H9 (cell line): ENCODE data around the gene DDX4. TPM values are rescaled to one million over a fixed set of nuclear protein-coding genes. Genes with fewer than 3 reads are reported as not detected.

Source experiments
- DNase-seq: peaks from one replicate; pipeline ENCODE4 v3.0.0-alpha.2; 2017
- H2AFZ ChIP-seq: one replicate; pipeline ENCODE4 v1.6.1; 2013; ENCODE audit warnings: mild to moderate bottlenecking, low read length, control low read depth, moderate library complexity
- H2AK5ac ChIP-seq: 2 replicates; pipeline ENCODE4 v1.6.1; 2013; ENCODE audit warnings: low read length, control low read depth, mixed read lengths; ENCODE audit not compliant: insufficient read length
- H2BK120ac ChIP-seq: one replicate; pipeline ENCODE4 v1.6.1; 2013; ENCODE audit warnings: low read depth, mild to moderate bottlenecking, low read length, control low read depth, inconsistent platforms; ENCODE audit not compliant: poor library complexity, severe bottlenecking
- H2BK12ac ChIP-seq: 2 replicates; pipeline ENCODE4 v1.6.1; 2013; ENCODE audit warnings: low read length, control low read depth, mixed read lengths, low read depth; ENCODE audit not compliant: insufficient read length
- H2BK15ac ChIP-seq: 2 replicates; pipeline ENCODE4 v1.6.1; 2013; ENCODE audit warnings: low read depth, low read length, control low read depth
- H2BK20ac ChIP-seq: one replicate; pipeline ENCODE4 v1.6.1; 2013; ENCODE audit warnings: low read depth, mild to moderate bottlenecking, low read length, control low read depth, inconsistent platforms; ENCODE audit not compliant: poor library complexity, severe bottlenecking
- H2BK5ac ChIP-seq: 2 replicates; pipeline ENCODE4 v1.6.1; 2013; ENCODE audit warnings: low read length, control low read depth, mixed read lengths; ENCODE audit not compliant: insufficient read length
- H3K14ac ChIP-seq: 2 replicates; pipeline ENCODE4 v1.6.1; 2013; ENCODE audit warnings: low read length, control low read depth; ENCODE audit not compliant: insufficient read depth
- H3K18ac ChIP-seq: 2 replicates; pipeline ENCODE4 v1.6.1; 2013; ENCODE audit warnings: low read depth, mild to moderate bottlenecking, mixed read lengths, low read length, control low read depth; ENCODE audit not compliant: insufficient read length
- H3K23ac ChIP-seq: 2 replicates; pipeline ENCODE4 v1.6.1; 2013; ENCODE audit warnings: low read length, control low read depth, mixed read lengths, low read depth; ENCODE audit not compliant: insufficient read length
- H3K23me2 ChIP-seq: 2 replicates; pipeline ENCODE4 v1.6.1; 2013; ENCODE audit warnings: low read depth, mild to moderate bottlenecking, mixed read lengths, low read length, control low read depth; ENCODE audit not compliant: insufficient read length, poor library complexity, severe bottlenecking
- H3K27ac ChIP-seq: 2 replicates; pipeline ENCODE4 v1.5.1; 2013; ENCODE audit warnings: low read length, control low read depth, mixed read lengths, low read depth; ENCODE audit not compliant: insufficient read length
- H3K27me3 ChIP-seq: 2 replicates; pipeline ENCODE4 v1.6.1; 2013; ENCODE audit warnings: low read length, control low read depth, inconsistent platforms; ENCODE audit not compliant: insufficient read depth
- H3K4ac ChIP-seq: 2 replicates; pipeline ENCODE4 v1.6.1; 2013; ENCODE audit warnings: low read depth, mild to moderate bottlenecking, control low read depth, inconsistent platforms, low read length, moderate library complexity
- H3K4me1 ChIP-seq: 2 replicates; pipeline ENCODE4 v1.6.1; 2013; ENCODE audit warnings: low read length, control low read depth, inconsistent platforms; ENCODE audit not compliant: insufficient read depth
- H3K4me2 ChIP-seq: 2 replicates; pipeline ENCODE4 v1.6.1; 2013; ENCODE audit warnings: low read length, control low read depth, mixed read lengths; ENCODE audit not compliant: insufficient read length, insufficient read depth
- H3K56ac ChIP-seq: 2 replicates; pipeline ENCODE4 v1.6.1; 2013; ENCODE audit warnings: low read depth, mild to moderate bottlenecking, mixed read lengths, low read length, control low read depth; ENCODE audit not compliant: insufficient read length
- H3K79me1 ChIP-seq: 2 replicates; pipeline ENCODE4 v1.6.1; 2013; ENCODE audit warnings: low read depth, mild to moderate bottlenecking, moderate library complexity, low read length, control low read depth, inconsistent platforms; ENCODE audit not compliant: insufficient read depth, poor library complexity, severe bottlenecking
- H3K79me2 ChIP-seq: 2 replicates; pipeline ENCODE4 v1.6.1; 2013; ENCODE audit warnings: low read length, control low read depth, inconsistent platforms; ENCODE audit not compliant: insufficient read depth
- H3K9ac ChIP-seq: 2 replicates; pipeline ENCODE4 v1.6.1; 2013; ENCODE audit warnings: low read length, control low read depth, mixed read lengths; ENCODE audit not compliant: insufficient read length; ENCODE audit errors: extremely low read depth
- H3K9me3 ChIP-seq: one replicate; pipeline ENCODE4 v1.6.1; 2013; ENCODE audit warnings: low read depth, low read length, inconsistent platforms; ENCODE audit not compliant: control insufficient read depth
- H3T11ph ChIP-seq: one replicate; pipeline ENCODE4 v1.6.1; 2013; ENCODE audit warnings: mild to moderate bottlenecking, low read length, control low read depth, inconsistent platforms
- H4K20me1 ChIP-seq: one replicate; pipeline ENCODE4 v1.6.1; 2013; ENCODE audit not compliant: control insufficient read depth, insufficient read length, insufficient read depth
- H4K5ac ChIP-seq: 2 replicates; pipeline ENCODE4 v1.6.1; 2013; ENCODE audit warnings: low read depth, mild to moderate bottlenecking, mixed read lengths, low read length, control low read depth; ENCODE audit not compliant: insufficient read length
- H4K8ac ChIP-seq: replicated peaks from 2 replicates; pipeline ENCODE4 v1.6.1; 2013; ENCODE audit warnings: low read length, control low read depth, mixed read lengths, low read depth; ENCODE audit not compliant: insufficient read length
- H4K91ac ChIP-seq: 2 replicates; pipeline ENCODE4 v1.6.1; 2013; ENCODE audit warnings: low read depth, mild to moderate bottlenecking, moderate library complexity, mixed read lengths, low read length, control low read depth; ENCODE audit not compliant: insufficient read length
- H3K27ac Mint-ChIP-seq, 3 experiments: 2 replicates in 2 of 3; 3 replicates in 1 of 3; pipeline ENCODE4 v1.8.0; 2020 to 2021; ENCODE audit warnings: mixed read lengths in 3 of 3, mild to moderate bottlenecking in 1 of 3, moderate library complexity in 1 of 3
- H3K27me3 Mint-ChIP-seq: 2 replicates; pipeline ENCODE4 v1.8.0; 2021; ENCODE audit warnings: low read depth, mild to moderate bottlenecking, moderate library complexity, mixed read lengths
- H3K36me3 Mint-ChIP-seq, 3 experiments: 2 replicates in 2 of 3; 3 replicates in 1 of 3; pipeline ENCODE4 v1.8.0; 2020 to 2021; ENCODE audit warnings: low read depth in 3 of 3, mixed read lengths in 3 of 3; ENCODE audit not compliant: insufficient read depth in 1 of 3
- H3K4me1 Mint-ChIP-seq, 2 experiments: 2 replicates each; pipeline ENCODE4 v1.8.0; 2020; ENCODE audit warnings: mixed read lengths in 2 of 2
- H3K4me3 Mint-ChIP-seq, 2 experiments: 2 replicates in 1 of 2; 3 replicates in 1 of 2; pipeline ENCODE4 v1.8.0; 2020 to 2021; ENCODE audit warnings: mild to moderate bottlenecking in 2 of 2, mixed read lengths in 2 of 2, moderate library complexity in 1 of 2
- H3K9me3 Mint-ChIP-seq, 2 experiments: 2 replicates in 1 of 2; 3 replicates in 1 of 2; pipeline ENCODE4 v1.8.0; 2020; ENCODE audit warnings: mild to moderate bottlenecking in 2 of 2, mixed read lengths in 2 of 2, moderate library complexity in 1 of 2
- WGBS: extraction: QIAGEN DNeasy Blood & Tissue Kit; methylation state at CpG from one replicate; pipeline ENCODE4 v1.1.7; 2013; ENCODE audit warnings: missing lambda C conversion rate, low lambda C conversion rate, mixed read lengths; ENCODE audit not compliant: insufficient read length; ENCODE audit errors: extremely low coverage; 5-methylcytosine and 5-hydroxymethylcytosine counted together
- total RNA-seq: library from RNA; stranded (reverse); gene quantifications from 2 replicates; pipeline ENCODE4 v1.2.1, GENCODE V29; 2021
- TF ChIP-seq, protein P1 (sequence below): fragments of 200-600 bp; sonication (generic); conservative IDR thresholded peaks from 3 replicates; pipeline ENCODE4 v1.8.0; 2021; ENCODE audit warnings: antibody characterized with exemption, mild to moderate bottlenecking

DDX4 gene
- total RNA-seq, 1 experiment from 2014 or later, result not detected

DNA sequence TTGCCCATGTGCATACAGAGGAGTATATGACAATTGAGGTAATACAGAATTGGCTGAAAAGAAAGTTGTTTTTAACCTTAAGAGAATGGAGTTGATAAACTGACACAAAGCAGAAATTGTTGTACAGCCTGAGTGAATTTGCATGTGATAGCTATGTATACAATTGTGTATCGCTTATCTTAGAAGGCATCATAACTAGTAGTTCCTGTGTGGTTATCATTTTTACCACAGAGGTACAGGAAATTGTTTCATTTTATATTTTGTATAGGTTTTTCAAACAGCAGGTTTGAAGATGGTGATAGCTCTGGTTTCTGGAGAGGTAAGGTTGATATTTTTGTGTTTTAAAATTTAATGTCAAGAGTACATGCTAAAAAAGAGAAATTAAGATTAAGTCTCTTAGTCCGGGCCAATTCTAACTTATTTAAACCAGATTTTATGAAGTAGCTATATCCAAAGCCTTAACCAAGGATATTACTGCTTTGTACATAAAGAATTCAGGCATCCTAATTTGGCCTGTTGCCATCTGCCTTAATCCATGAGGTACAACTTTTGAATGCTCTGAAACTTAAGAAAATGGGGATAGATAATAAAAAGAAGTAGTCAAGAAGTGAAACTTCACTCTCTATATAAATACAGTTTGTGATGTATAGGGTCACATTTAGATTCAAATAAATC is 26.0 kb downstream of the DDX4 start:
- TF ChIP-seq, protein P1, sequence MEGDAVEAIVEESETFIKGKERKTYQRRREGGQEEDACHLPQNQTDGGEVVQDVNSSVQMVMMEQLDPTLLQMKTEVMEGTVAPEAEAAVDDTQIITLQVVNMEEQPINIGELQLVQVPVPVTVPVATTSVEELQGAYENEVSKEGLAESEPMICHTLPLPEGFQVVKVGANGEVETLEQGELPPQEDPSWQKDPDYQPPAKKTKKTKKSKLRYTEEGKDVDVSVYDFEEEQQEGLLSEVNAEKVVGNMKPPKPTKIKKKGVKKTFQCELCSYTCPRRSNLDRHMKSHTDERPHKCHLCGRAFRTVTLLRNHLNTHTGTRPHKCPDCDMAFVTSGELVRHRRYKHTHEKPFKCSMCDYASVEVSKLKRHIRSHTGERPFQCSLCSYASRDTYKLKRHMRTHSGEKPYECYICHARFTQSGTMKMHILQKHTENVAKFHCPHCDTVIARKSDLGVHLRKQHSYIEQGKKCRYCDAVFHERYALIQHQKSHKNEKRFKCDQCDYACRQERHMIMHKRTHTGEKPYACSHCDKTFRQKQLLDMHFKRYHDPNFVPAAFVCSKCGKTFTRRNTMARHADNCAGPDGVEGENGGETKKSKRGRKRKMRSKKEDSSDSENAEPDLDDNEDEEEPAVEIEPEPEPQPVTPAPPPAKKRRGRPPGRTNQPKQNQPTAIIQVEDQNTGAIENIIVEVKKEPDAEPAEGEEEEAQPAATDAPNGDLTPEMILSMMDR, result no peak
- H3K18ac ChIP-seq, result no peak overlapping the region
- no peak overlapping the region for H4K91ac ChIP-seq
- no peak overlapping the region for H2AFZ ChIP-seq
- no peaks in the 10 kb centered on the region for H3K4me1 ChIP-seq
- H2BK5ac ChIP-seq, result no peak overlapping the region
- H3K23me2 ChIP-seq, result no peaks in the 10 kb centered on the region
- H2AK5ac ChIP-seq, result no peak overlapping the region
- H3K56ac ChIP-seq, result no peak overlapping the region
- Mint-ChIP-seq H3K4me3 (no peak overlapping the region), H3K4me1 (peaks cover 0 to 4% of the 10 kb centered on the region in 2 experiments; a peak in 1 of 4 replicates), H3K9me3 (no peaks in the 10 kb centered on the region; a peak in 1 of 5 replicates), H3K27me3 (no peaks in the 10 kb centered on the region), H3K27ac (no peak overlapping the region), H3K36me3 (no peaks in the 10 kb centered on the region)
- no peak overlapping the region for H4K5ac ChIP-seq
- H3K79me1 ChIP-seq, result no peaks in the 10 kb centered on the region
- no peak overlapping the region for H3K9ac ChIP-seq
- no peak overlapping the region for H4K8ac ChIP-seq
- H3K4me2 ChIP-seq, result no peak overlapping the region
- no peaks in the 10 kb centered on the region for H3K27me3 ChIP-seq
- H3K79me2 ChIP-seq, result no peaks in the 10 kb centered on the region
- H3T11ph ChIP-seq, result no peak overlapping the region
- H2BK120ac ChIP-seq, result no peak overlapping the region
- H3K27ac ChIP-seq, result no peak overlapping the region
- no peak overlapping the region for H2BK12ac ChIP-seq
- no CpG with 5 or more reads among the region's 2 CpGs for WGBS
- no peak overlapping the region for H2BK15ac ChIP-seq
- no peak overlapping the region for H3K14ac ChIP-seq
- no peak overlapping the region for H3K4ac ChIP-seq
- no peak overlapping the region for H2BK20ac ChIP-seq
- H3K23ac ChIP-seq, result no peak overlapping the region
- no peaks in the 10 kb centered on the region for H3K9me3 ChIP-seq
- no peaks in the 10 kb centered on the region for H4K20me1 ChIP-seq
- no peak for DNase-seq
